T-cell (primary cell): ENCODE results near the gene TLE3. TPM values are rescaled to one million over a fixed set of nuclear protein-coding genes. Genes with fewer than 3 reads are reported as not detected.

ENCODE experiments used
- ATAC-seq, 4 experiments: fragments of 200-7000 bp in 3 of 4; fragments of 150-1000 bp in 1 of 4; cut with Tn5 transposase; replicated peaks in 1 of 4; 1 replicate in 3 of 4; 2 replicates in 1 of 4; pipeline ENCODE4 v1.10.0; 2021; ENCODE audit warnings: moderate library complexity in 3 of 4, mild to moderate bottlenecking in 2 of 4, moderate number of reproducible peaks in 1 of 4
- CTCF ChIA-PET, 2 donors: fragments of 300-600 bp; sonication (Branson Sonifier 250); formaldehyde crosslinking; loops; one replicate each; lab custom pipeline; 2022; ENCODE audit warnings: antibody characterized with exemption in 2 of 2; lab: Charles Lee
- POLR2A ChIA-PET, 2 donors: fragments of 300-600 bp; sonication (Branson Sonifier 250); formaldehyde crosslinking; loops; one replicate each; lab custom pipeline; 2022; ENCODE audit warnings: antibody characterized with exemption in 2 of 2; lab: Charles Lee
- DNase-seq, 35 experiments: peaks; one replicate each; pipeline versions ENCODE4 v3.0.0 to v3.0.0-alpha.2; 2013 to 2023
- H3K27ac ChIP-seq: one replicate; pipeline ENCODE4 v1.5.1; 2013; ENCODE audit warnings: low read length
- H3K27me3 ChIP-seq, 2 experiments: replicated peaks in 1 of 2; 1 replicate in 1 of 2; 2 replicates in 1 of 2; pipeline versions ENCODE4 v1.6.1 to v1.7.0; 2013; ENCODE audit warnings: low read length in 1 of 2, mixed read lengths in 1 of 2; ENCODE audit not compliant: control insufficient read depth in 2 of 2, insufficient read depth in 2 of 2; ENCODE audit errors: extremely low read depth in 1 of 2
- H3K36me3 ChIP-seq, 2 donors: 1 replicate in 1 of 2; 2 replicates in 1 of 2; pipeline versions ENCODE4 v1.6.1 to v1.7.0; 2013; ENCODE audit warnings: low read length in 1 of 2; ENCODE audit not compliant: control insufficient read depth in 2 of 2, insufficient read depth in 1 of 2; ENCODE audit errors: extremely low read depth in 1 of 2
- H3K4me1 ChIP-seq, 2 experiments: 1 replicate in 1 of 2; 2 replicates in 1 of 2; pipeline versions ENCODE4 v1.6.1 to v1.7.0; 2013; ENCODE audit warnings: low read length in 2 of 2, mixed read lengths in 1 of 2; ENCODE audit not compliant: insufficient read depth in 2 of 2, control insufficient read depth in 1 of 2; ENCODE audit errors: extremely low read depth in 1 of 2
- H3K4me3 ChIP-seq, 2 donors: 1 replicate in 1 of 2; 2 replicates in 1 of 2; pipeline versions ENCODE4 v1.5.1 to v1.7.0; 2013; ENCODE audit warnings: mild to moderate bottlenecking in 2 of 2, low read length in 1 of 2, moderate library complexity in 1 of 2; ENCODE audit not compliant: control insufficient read depth in 1 of 2; ENCODE audit errors: extremely low read depth in 1 of 2
- H3K9me3 ChIP-seq: 2 replicates; pipeline ENCODE4 v1.7.0; 2013
- H3K27ac Mint-ChIP-seq, 2 donors: one replicate each; pipeline ENCODE4 v1.8.0; 2020 to 2021; ENCODE audit warnings: mild to moderate bottlenecking in 2 of 2, mixed read lengths in 2 of 2
- H3K27me3 Mint-ChIP-seq, 2 donors: one replicate each; pipeline ENCODE4 v1.8.0; 2021 to 2022; ENCODE audit warnings: mixed read lengths in 2 of 2
- H3K36me3 Mint-ChIP-seq: one replicate; pipeline ENCODE4 v1.8.0; 2021; ENCODE audit warnings: mixed read lengths
- H3K4me1 Mint-ChIP-seq, 3 donors: one replicate each; pipeline ENCODE4 v1.8.0; 2020 to 2022; ENCODE audit warnings: mixed read lengths in 3 of 3, mild to moderate bottlenecking in 1 of 3
- H3K4me3 Mint-ChIP-seq, 3 donors: one replicate each; pipeline ENCODE4 v1.8.0; 2020 to 2022; ENCODE audit warnings: mild to moderate bottlenecking in 3 of 3, mixed read lengths in 3 of 3, moderate library complexity in 3 of 3
- H3K9me3 Mint-ChIP-seq, 3 donors: one replicate each; pipeline ENCODE4 v1.8.0; 2020 to 2022; ENCODE audit warnings: mixed read lengths in 3 of 3
- WGBS: methylation state at CpG from one replicate; pipeline ENCODE4 v1.1.5; 2013; ENCODE audit warnings: missing lambda C conversion rate; ENCODE audit not compliant: insufficient coverage; 5-methylcytosine and 5-hydroxymethylcytosine counted together
- total RNA-seq, 35 experiments: library from RNA in 6 of 35; stranded (reverse) in 6 of 35; fragments of 120-200 nt in 1 of 35; gene quantifications; one replicate each; pipeline versions ENCODE4 v1.2.1 to v1.2.4 and lab custom pipeline; 2013 to 2026

The TLE3 gene
- total RNA-seq, 5 donors from 2014 or later (not counting 1 experiment from before 2014, with no cell fraction given) = 99.2 to 174 (median 160) TPM

DNA sequence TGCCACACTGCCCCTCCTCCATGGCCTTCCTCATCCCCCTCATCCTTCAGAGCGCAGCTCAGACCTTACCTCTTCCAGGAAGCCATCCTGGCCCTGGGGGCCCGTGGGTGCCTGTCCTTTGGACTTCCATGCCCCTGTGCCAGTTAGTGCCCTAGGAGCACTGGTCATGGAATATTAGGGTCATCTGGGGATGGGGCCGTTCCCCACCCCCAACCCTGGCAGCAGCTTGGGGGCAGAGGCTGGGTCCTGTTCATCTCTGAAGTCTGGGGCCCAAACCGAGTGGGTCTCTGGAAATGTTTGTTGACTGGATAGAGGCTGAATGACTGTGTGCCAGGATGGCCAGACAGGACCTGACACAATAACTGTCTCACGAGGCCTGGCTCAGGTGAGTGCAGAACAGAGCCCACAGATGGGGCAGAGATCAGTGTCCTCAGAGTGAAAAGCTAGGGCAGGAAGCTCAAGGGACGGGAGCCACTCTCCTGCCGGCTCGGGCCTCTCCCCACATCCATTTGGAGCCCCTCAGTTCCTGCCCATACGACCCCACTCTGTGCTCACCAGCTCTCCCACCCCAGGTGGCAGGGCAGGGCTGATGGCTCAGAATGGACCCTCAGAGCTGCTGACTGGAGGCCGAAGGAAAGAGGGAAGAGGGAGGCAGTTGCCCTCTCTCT lies 62.5 kb downstream of the TLE3 start:
- peaks cover 5% of the 10 kb centered on the region for H3K36me3 Mint-ChIP-seq
- ChIA-PET CTCF (no interaction called here), POLR2A (no interaction called here)

DNA sequence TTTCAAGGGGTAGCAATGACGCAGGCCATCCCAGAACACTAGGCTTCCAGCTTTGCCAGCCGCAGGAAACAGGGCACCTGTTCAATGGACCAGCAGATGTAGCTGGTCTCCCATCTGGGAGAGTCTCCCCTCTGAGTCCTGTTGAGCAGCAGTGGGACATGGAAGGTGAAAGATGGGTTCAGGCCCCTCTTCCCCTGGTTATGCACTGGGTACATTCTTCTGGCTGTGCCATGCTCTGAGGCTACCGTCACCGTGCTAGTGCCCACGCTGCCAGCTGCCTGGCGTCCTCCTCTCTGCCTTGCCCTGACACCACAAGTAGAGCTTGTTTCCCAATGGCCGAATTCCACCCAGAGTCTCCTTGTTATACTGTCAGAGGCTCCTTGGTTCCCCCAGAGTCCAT lies 63.1 kb downstream of the TLE3 start:
- Mint-ChIP-seq H3K4me1 (no peaks in the 10 kb centered on the region), H3K9me3 (no peaks in the 10 kb centered on the region), H3K4me3 (no peak overlapping the region), H3K27ac (no peak overlapping the region), H3K27me3 (peaks cover 0 to 1% of the 10 kb centered on the region in 2 donors), H3K36me3 (peaks cover 5% of the 10 kb centered on the region)
- H3K4me1 ChIP-seq = no peaks in the 10 kb centered on the region
- H3K9me3 ChIP-seq = no peaks in the 10 kb centered on the region
- ATAC-seq (no peak), DNase-seq (no peak)
- 93% methylated on average over 7 of the region's 7 CpGs for WGBS
- no peak overlapping the region for H3K27ac ChIP-seq
- POLR2A ChIA-PET = no interaction called here
- H3K36me3 ChIP-seq = no peaks in the 10 kb centered on the region
- peaks cover 0 to 2% of the 10 kb centered on the region in 2 experiments for H3K27me3 ChIP-seq
- CTCF ChIA-PET = no interaction called here
- no peak overlapping the region for H3K4me3 ChIP-seq

More for the DNA sequence above, 62.5 kb downstream of the TLE3 start:
- Mint-ChIP-seq H3K27ac (no peak overlapping the region), H3K27me3 (peaks cover 0 to 1% of the 10 kb centered on the region in 2 donors), H3K4me3 (no peak overlapping the region), H3K9me3 (no peaks in the 10 kb centered on the region), H3K4me1 (no peaks in the 10 kb centered on the region)
- DNase-seq (no peak), ATAC-seq (no peak)
- 68% methylated on average over 5 of the region's 10 CpGs for WGBS
- Histone ChIP-seq H3K36me3 (no peaks in the 10 kb centered on the region), H3K9me3 (no peaks in the 10 kb centered on the region), H3K27me3 (peaks cover 0 to 2% of the 10 kb centered on the region in 2 experiments), H3K27ac (no peak overlapping the region), H3K4me1 (no peaks in the 10 kb centered on the region), H3K4me3 (no peak overlapping the region)

DNA sequence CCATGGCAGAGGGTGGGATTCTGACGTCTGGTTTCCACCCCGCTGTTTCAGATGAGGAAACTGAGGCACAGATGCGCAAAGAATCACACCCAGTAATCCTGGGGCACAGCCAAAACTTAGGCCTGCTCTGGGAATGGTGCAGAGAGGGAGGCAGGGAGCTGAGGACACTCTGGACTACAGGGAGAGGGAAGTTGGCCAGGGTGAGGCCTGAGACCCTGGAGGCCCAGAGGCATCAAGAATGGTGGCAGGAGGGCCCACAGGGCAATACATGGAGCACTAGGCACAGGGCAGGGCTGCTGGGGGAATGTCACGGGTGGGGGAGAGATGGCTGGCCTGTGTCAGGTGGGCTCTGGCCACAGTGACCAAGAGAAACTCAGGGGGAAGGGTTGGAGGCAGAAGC lies 63.6 kb downstream of the TLE3 start:
- no peaks in the 10 kb centered on the region for H3K9me3 ChIP-seq
- 96% methylated on average over 4 of the region's 4 CpGs for WGBS
- H3K36me3 ChIP-seq = no peaks in the 10 kb centered on the region
- no peaks in the 10 kb centered on the region for H3K4me1 Mint-ChIP-seq
- no peak overlapping the region for H3K27ac ChIP-seq
- ATAC-seq (no peak), DNase-seq (no peak)
- H3K27ac Mint-ChIP-seq = no peak overlapping the region
- CTCF ChIA-PET = no interaction called here
- no peaks in the 10 kb centered on the region for H3K4me1 ChIP-seq
- H3K27me3 ChIP-seq = peaks cover 0 to 5% of the 10 kb centered on the region in 2 experiments
- H3K27me3 Mint-ChIP-seq = peaks cover 0 to 1% of the 10 kb centered on the region in 2 donors
- no peak overlapping the region for H3K4me3 ChIP-seq
- no peak overlapping the region for H3K4me3 Mint-ChIP-seq
- POLR2A ChIA-PET = no interaction called here
- no peaks in the 10 kb centered on the region for H3K9me3 Mint-ChIP-seq
- peaks cover 5% of the 10 kb centered on the region for H3K36me3 Mint-ChIP-seq

DNA sequence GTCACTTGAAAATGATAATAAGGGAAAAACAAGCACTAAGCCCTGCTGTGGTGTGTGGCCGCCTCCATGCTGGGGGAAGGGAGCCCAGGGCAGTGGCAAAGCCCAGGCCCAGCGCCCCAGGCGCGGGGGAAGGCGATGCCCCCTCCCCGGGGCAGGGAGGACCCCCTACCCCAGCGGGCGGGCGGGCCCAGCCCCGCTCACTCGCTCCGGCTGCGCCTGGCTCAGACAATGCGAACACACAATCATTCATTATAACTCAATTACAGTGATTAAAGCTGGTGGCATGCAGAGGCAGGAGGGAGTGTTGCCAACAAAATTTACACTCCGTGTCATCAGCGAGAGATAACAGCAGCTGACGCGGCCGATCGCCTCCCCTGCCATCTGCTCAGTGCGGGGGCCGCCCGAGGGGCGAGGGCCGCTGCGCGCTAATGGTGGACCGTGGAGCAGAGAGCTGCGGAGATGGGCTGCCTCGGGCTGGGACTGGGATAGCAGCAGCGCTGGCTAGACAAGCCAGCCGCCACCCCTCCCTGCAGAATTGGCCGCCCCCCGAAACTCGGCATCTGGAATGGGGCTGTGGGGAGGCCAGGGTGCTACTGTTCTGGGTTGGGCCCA lies 64.1 kb downstream of the TLE3 start:
- Histone ChIP-seq H3K9me3 (no peaks in the 10 kb centered on the region), H3K4me3 (no peak overlapping the region), H3K36me3 (no peaks in the 10 kb centered on the region), H3K27ac (no peak overlapping the region), H3K27me3 (peaks cover 0 to 8% of the 10 kb centered on the region in 2 experiments), H3K4me1 (no peaks in the 10 kb centered on the region)
- no peaks in the 10 kb centered on the region for H3K9me3 Mint-ChIP-seq
- no peak overlapping the region for H3K27ac Mint-ChIP-seq
- no peaks in the 10 kb centered on the region for H3K4me1 Mint-ChIP-seq
- H3K36me3 Mint-ChIP-seq = peaks cover 5% of the 10 kb centered on the region
- no peak for DNase-seq
- 92% methylated on average over 12 of the region's 35 CpGs for WGBS
- H3K4me3 Mint-ChIP-seq = no peak overlapping the region
- ChIA-PET CTCF (no interaction called here), POLR2A (interaction anchor here in 1 of 2 donors (0.6 kb wide), 1 partner anchor 1338 kb away, joined by 7 read pairs; no protein-coding TSS in a partner anchor)
- ATAC-seq = no peak
- peaks cover 0 to 4% of the 10 kb centered on the region in 2 donors for H3K27me3 Mint-ChIP-seq

DNA sequence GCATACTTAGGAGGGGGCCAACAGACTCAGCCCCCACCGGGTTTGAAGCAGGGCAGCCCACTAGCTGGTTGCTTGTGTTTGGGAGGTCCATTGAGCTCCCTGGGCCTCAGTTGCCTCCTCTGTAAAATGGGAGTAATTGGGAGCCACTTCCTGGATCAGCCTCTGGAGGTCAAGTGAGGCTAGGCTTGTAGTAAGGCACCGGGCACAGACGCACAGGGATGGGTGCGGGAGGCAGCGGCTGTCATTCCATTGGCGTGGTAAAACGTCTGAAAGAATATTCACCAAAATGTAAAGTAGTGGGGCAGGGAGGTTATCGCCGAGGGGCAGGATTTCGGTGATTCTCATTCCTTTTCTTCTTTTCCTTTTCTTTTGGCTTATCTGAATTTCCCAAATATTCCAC lies 64.6 kb downstream of the TLE3 start:
- ATAC-seq = no peak
- no peak overlapping the region for H3K27ac Mint-ChIP-seq
- no peaks in the 10 kb centered on the region for H3K9me3 Mint-ChIP-seq

DNA sequence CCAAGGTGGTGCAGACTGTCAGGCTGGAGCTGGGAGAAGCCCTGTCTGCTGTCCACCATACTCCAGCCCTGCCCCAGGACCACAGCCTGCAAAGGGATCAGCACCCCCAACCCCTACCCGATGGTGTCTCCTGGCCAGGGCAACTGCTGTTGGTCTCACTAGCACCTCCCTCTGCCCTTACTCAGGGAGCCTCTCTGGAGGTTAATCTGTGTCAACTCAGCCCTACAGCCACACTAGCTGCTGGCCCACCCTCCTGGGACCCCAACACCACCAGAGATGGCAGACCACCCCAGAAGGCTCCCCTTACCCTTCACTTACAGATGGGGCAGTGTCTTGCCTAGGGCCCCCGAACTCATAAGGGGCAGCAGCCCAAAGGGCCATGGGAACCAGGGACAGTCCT lies 65.2 kb downstream of the TLE3 start:
- H3K36me3 ChIP-seq = no peaks in the 10 kb centered on the region
- Mint-ChIP-seq H3K27me3 (peaks cover 0 to 4% of the 10 kb centered on the region in 2 donors), H3K4me1 (no peaks in the 10 kb centered on the region), H3K36me3 (peaks cover 5% of the 10 kb centered on the region), H3K9me3 (no peaks in the 10 kb centered on the region), H3K4me3 (no peak overlapping the region), H3K27ac (no peak overlapping the region)
- POLR2A ChIA-PET = interaction anchor here in 1 of 2 donors (0.6 kb wide), 1 partner anchor 359 kb away, joined by 3 read pairs; no protein-coding TSS in a partner anchor
- no peak overlapping the region for H3K4me3 ChIP-seq
- 88% methylated on average over 2 of the region's 2 CpGs for WGBS
- no peaks in the 10 kb centered on the region for H3K4me1 ChIP-seq
- H3K9me3 ChIP-seq = no peaks in the 10 kb centered on the region
- CTCF ChIA-PET = no interaction called here
- DNase-seq (no peak), ATAC-seq (no peak)
- peaks cover 0 to 8% of the 10 kb centered on the region in 2 experiments for H3K27me3 ChIP-seq
- H3K27ac ChIP-seq = no peak overlapping the region

More for the DNA sequence above, 64.6 kb downstream of the TLE3 start:
- ChIA-PET POLR2A (interaction anchor here in 1 of 2 donors (0.6 kb wide), 1 partner anchor 1338 kb away, joined by 7 read pairs; no protein-coding TSS in a partner anchor), CTCF (no interaction called here)
- H3K27me3 ChIP-seq = peaks cover 0 to 8% of the 10 kb centered on the region in 2 experiments
- no peak for DNase-seq
- H3K4me3 Mint-ChIP-seq = no peak overlapping the region
- no peaks in the 10 kb centered on the region for H3K4me1 Mint-ChIP-seq
- H3K27ac ChIP-seq = no peak overlapping the region
- peaks cover 5% of the 10 kb centered on the region for H3K36me3 Mint-ChIP-seq
- H3K4me1 ChIP-seq = no peaks in the 10 kb centered on the region
- no peaks in the 10 kb centered on the region for H3K36me3 ChIP-seq
- no peaks in the 10 kb centered on the region for H3K9me3 ChIP-seq
- no peak overlapping the region for H3K4me3 ChIP-seq
- WGBS = 92% methylated on average over 2 of the region's 10 CpGs
- peaks cover 0 to 4% of the 10 kb centered on the region in 2 donors for H3K27me3 Mint-ChIP-seq
